Fibroblast of lung (primary cell): ENCODE results near the gene SSTR5. TPM values are rescaled to one million over a fixed set of nuclear protein-coding genes. Genes with fewer than 3 reads are reported as not detected.

Source experiments
- DNase-seq, 2 donors: peaks; one replicate each; pipeline versions ENCODE4 v3.0.0 to v3.0.0-alpha.2; 2010; ENCODE audit warnings: low read depth in 2 of 2
- H2AFZ ChIP-seq: 2 replicates; pipeline ENCODE4 v1.5.1; 2012; ENCODE audit warnings: low read length, control low read depth, inconsistent platforms
- H3K27ac ChIP-seq: 2 replicates; pipeline ENCODE4 v1.5.1; 2011; ENCODE audit warnings: low read length, control low read depth; ENCODE audit not compliant: insufficient read depth
- H3K27me3 ChIP-seq: 2 replicates; pipeline ENCODE4 v1.5.1; 2011; ENCODE audit warnings: mild to moderate bottlenecking, low read length; ENCODE audit not compliant: control insufficient read depth, insufficient read depth
- H3K36me3 ChIP-seq: 2 replicates; pipeline ENCODE4 v1.5.1; 2011; ENCODE audit warnings: low read length; ENCODE audit not compliant: control insufficient read depth, insufficient read depth
- H3K4me1 ChIP-seq: 2 replicates; pipeline ENCODE4 v1.5.1; 2011; ENCODE audit warnings: low read length; ENCODE audit not compliant: control insufficient read depth, insufficient read depth; ENCODE audit errors: extremely low read depth
- H3K4me2 ChIP-seq: 2 replicates; pipeline ENCODE4 v1.5.1; 2011; ENCODE audit warnings: low read length, control low read depth; ENCODE audit not compliant: insufficient read depth; ENCODE audit errors: extremely low read depth
- H3K4me3 ChIP-seq, 4 experiments: fragments of 200-600 bp in 1 of 4; sonication (generic) in 1 of 4; replicated peaks in 1 of 4; 2 replicates each; pipeline ENCODE4 v1.5.1; 2011 to 2016; ENCODE audit warnings: low read length in 4 of 4, low read depth in 3 of 4, mild to moderate bottlenecking in 3 of 4, control low read depth in 2 of 4, inconsistent platforms in 1 of 4, mixed read lengths in 1 of 4; ENCODE audit not compliant: insufficient read depth in 1 of 4; ENCODE audit errors: control extremely low read depth in 1 of 4
- H3K79me2 ChIP-seq: 2 replicates; pipeline ENCODE4 v1.5.1; 2012; ENCODE audit warnings: mild to moderate bottlenecking, low read length, inconsistent platforms; ENCODE audit not compliant: control insufficient read depth, insufficient read depth
- H3K9ac ChIP-seq: 2 replicates; pipeline ENCODE4 v1.5.1; 2011; ENCODE audit warnings: mild to moderate bottlenecking, low read length, control low read depth; ENCODE audit not compliant: insufficient read depth
- H3K9me3 ChIP-seq: 2 replicates; pipeline ENCODE4 v1.5.1; 2012; ENCODE audit warnings: low read depth, low read length; ENCODE audit not compliant: control insufficient read depth, insufficient read depth
- H4K20me1 ChIP-seq: 2 replicates; pipeline ENCODE4 v1.5.1; 2011; ENCODE audit warnings: low read length; ENCODE audit not compliant: control insufficient read depth, insufficient read depth; ENCODE audit errors: extremely low read depth
- EZH2 ChIP-seq: IDR thresholded peaks from 2 replicates; pipeline ENCODE4 v1.5.1; 2012; ENCODE audit warnings: low read length, control low read depth, mild to moderate bottlenecking; ENCODE audit errors: missing control alignments
- polyA plus RNA-seq, 2 donors: library from polyadenylated mRNA; depleted of rRNA in 1 of 2; stranded (reverse) in 1 of 2; unstranded in 1 of 2; fragments of >200 nt; gene quantifications; 2 replicates each; pipeline ENCODE4 v1.2.1, GENCODE V29; 2011 to 2012; ENCODE audit warnings: missing spikeins in 1 of 2
- total RNA-seq: library from RNA; depleted of rRNA; stranded (reverse); fragments of >200 nt; gene quantifications from 2 replicates; pipeline ENCODE4 v1.2.1, GENCODE V29; 2014
- TF ChIP-seq, protein P1 (sequence below), 2 donors: IDR thresholded peaks in 1 of 2; conservative IDR thresholded peaks in 1 of 2; 1 replicate in 1 of 2; 2 replicates in 1 of 2; pipeline ENCODE4 v1.5.1; 2011 to 2012; ENCODE audit warnings: low read length in 2 of 2, control low read depth in 1 of 2, inconsistent platforms in 1 of 2, low read depth in 1 of 2, mild to moderate bottlenecking in 1 of 2

The SSTR5 gene
- total and polyA plus RNA-seq, 2 donors (not counting 1 experiment from before 2014, with no cell fraction given) = not detected

GRCh38 chr16:1053121-1053521 is 19.4 kb upstream of the SSTR5 start:
- Histone ChIP-seq H3K4me3 (no peak overlapping the region), H3K27ac (no peak overlapping the region), H3K9ac (no peak overlapping the region), H3K4me2 (no peak overlapping the region), H3K4me1 (no peaks in the 10 kb centered on the region), H3K9me3 (no peaks in the 10 kb centered on the region), H2AFZ (no peak overlapping the region), H3K27me3 (no peaks in the 10 kb centered on the region), H3K36me3 (no peaks in the 10 kb centered on the region), H4K20me1 (no peaks in the 10 kb centered on the region), H3K79me2 (no peaks in the 10 kb centered on the region)
- no peak for DNase-seq
- TF ChIP-seq EZH2 = no peak
- TF ChIP-seq, protein P1, sequence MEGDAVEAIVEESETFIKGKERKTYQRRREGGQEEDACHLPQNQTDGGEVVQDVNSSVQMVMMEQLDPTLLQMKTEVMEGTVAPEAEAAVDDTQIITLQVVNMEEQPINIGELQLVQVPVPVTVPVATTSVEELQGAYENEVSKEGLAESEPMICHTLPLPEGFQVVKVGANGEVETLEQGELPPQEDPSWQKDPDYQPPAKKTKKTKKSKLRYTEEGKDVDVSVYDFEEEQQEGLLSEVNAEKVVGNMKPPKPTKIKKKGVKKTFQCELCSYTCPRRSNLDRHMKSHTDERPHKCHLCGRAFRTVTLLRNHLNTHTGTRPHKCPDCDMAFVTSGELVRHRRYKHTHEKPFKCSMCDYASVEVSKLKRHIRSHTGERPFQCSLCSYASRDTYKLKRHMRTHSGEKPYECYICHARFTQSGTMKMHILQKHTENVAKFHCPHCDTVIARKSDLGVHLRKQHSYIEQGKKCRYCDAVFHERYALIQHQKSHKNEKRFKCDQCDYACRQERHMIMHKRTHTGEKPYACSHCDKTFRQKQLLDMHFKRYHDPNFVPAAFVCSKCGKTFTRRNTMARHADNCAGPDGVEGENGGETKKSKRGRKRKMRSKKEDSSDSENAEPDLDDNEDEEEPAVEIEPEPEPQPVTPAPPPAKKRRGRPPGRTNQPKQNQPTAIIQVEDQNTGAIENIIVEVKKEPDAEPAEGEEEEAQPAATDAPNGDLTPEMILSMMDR (conservative IDR thresholded peaks at IDR 0.05 in 1 of 2, IDR thresholded peaks at IDR 0.05 in 1 of 2; ENCODE audit: low read depth in 1 of 2, low read length in 2 of 2) = no peak

DNA sequence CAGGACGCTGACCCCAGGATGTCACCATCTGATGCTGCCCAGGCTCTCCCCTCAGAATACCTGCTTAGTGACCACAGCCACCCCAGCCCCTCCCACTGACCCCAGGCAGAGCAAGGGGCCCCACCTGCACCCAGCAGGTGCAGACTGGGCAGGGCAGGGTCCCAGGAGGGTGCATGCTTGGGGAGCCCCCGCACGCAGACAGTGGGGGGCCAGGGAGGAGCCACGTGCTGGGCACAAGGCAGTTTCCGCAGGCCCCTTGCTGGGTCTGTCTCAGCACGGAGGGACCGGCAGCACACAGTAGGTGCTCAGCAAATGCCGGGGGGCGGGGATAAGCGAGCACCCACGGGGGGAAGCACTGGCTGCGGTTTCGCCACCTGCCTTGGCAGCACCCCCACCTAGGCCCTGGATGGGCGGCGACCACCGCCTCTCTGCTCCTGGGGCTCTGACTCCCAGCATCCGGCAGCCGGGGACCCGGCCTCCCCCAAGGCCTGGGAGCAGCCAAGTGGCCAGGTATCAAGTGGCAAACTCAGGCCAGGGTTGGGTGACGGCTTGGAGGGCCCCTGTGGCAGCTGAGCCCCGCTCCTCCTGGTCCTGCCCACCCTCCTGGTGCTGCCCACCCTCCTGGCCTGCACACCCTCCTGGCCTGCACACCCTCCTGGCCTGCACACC is 18.7 kb upstream of the SSTR5 start:
- H3K4me2 ChIP-seq = no peak overlapping the region

GRCh38 chr16:1054660-1055556 is 17.6 kb upstream of the SSTR5 start:
- Histone ChIP-seq H3K9me3 (no peaks in the 10 kb centered on the region), H3K36me3 (no peaks in the 10 kb centered on the region), H4K20me1 (no peaks in the 10 kb centered on the region), H3K27me3 (no peaks in the 10 kb centered on the region), H3K4me2 (no peak overlapping the region), H2AFZ (no peak overlapping the region), H3K27ac (no peak overlapping the region), H3K4me1 (no peaks in the 10 kb centered on the region), H3K9ac (no peak overlapping the region), H3K4me3 (no peak overlapping the region), H3K79me2 (no peaks in the 10 kb centered on the region)
- DNase-seq = peak; percentile 23 to 42
- TF ChIP-seq, protein P1 (conservative IDR thresholded peaks at IDR 0.05 in 1 of 2, IDR thresholded peaks at IDR 0.05 in 1 of 2; ENCODE audit: low read depth in 1 of 2, low read length in 2 of 2) = peak; percentile 52 to 67
- no peak for TF ChIP-seq EZH2

More for the DNA sequence above, 18.7 kb upstream of the SSTR5 start:
- H3K4me3 ChIP-seq = no peak overlapping the region
- no peaks in the 10 kb centered on the region for H3K9me3 ChIP-seq
- no peaks in the 10 kb centered on the region for H3K27me3 ChIP-seq
- H3K79me2 ChIP-seq = no peaks in the 10 kb centered on the region
- TF ChIP-seq, protein P1 (conservative IDR thresholded peaks at IDR 0.05 in 1 of 2, IDR thresholded peaks at IDR 0.05 in 1 of 2; ENCODE audit: low read depth in 1 of 2, low read length in 2 of 2) = no peak
- no peak for TF ChIP-seq EZH2
- no peak overlapping the region for H3K9ac ChIP-seq
- H2AFZ ChIP-seq = no peak overlapping the region
- H4K20me1 ChIP-seq = no peaks in the 10 kb centered on the region
- no peak overlapping the region for H3K27ac ChIP-seq
- H3K36me3 ChIP-seq = no peaks in the 10 kb centered on the region
- H3K4me1 ChIP-seq = no peaks in the 10 kb centered on the region
- DNase-seq = no peak
